ENCODE data around the gene C6orf47. TPM values are rescaled to one million over a fixed set of nuclear protein-coding genes. Genes with fewer than 3 reads are reported as not detected.

The C6orf47 gene
- total and polyA plus RNA-seq, 2 of the 13 experiments (the other 11 are each of a cell fraction or from before 2014, with no cell fraction given), result 1.7 to 18.1 TPM

DNA sequence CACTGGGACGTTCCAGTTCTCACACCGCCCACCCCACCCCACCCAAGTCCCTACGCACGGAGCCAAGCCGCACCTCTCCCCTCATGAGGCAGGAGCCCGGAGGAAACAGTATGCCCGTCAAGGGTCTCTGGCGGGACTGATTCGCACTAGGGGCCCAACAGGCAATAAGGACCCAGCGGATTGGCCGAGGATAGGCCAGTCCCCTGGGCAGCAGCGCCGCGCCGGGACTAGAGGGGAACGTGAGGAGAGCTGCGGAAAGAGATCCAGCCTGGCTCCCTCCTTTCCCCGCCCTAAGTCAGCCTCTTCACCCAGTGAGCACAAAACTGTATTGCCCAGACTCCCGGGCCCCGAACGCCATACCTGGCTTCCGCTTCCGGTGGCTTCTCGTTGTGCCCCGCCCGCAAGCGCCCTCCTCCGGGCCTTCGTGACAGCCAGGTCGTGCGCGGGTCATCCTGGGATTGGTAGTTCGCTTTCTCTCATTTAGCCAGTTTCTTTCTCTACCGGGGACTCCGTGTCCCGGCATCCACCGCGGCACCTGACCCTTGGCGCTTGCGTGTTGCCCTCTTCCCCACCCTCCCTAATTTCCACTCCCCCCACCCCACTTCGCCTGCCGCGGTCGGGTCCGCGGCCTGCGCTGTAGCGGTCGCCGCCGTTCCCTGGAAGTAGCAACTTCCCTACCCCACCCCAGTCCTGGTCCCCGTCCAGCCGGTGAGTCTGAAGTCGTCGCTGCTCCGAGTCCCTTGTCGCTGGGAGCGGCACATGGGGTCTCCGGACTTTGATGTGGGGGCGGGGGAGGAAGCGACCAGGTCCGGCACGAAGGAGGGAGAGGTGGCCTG is 5.1 kb upstream of the C6orf47 start, which contains the start of gene CSNK2B (continued):
- TF ChIP-seq GATA4 (IDR thresholded peaks at IDR 0.05; ENCODE audit: borderline replicate concordance, low read depth) (0 out of 2 replicates have a peak, but pooled peaks have one; percentile 51), SIN3B (IDR thresholded peaks at IDR 0.05; ENCODE audit: low read length) (peak; percentile 16; the same call in 1 of the 2 replicates), KDM5B (CRISPR knock-in tag; IDR thresholded peaks at IDR 0.05; ENCODE audit: borderline replicate concordance) (peak; percentile 79; the same call in 1 of the 2 replicates), NFIC (IDR thresholded peaks at IDR 0.05; ENCODE audit: low read length) (no peak), ZEB1 (IDR thresholded peaks at IDR 0.05; ENCODE audit: insufficient replicate concordance, low read depth) (no peak), GTF3A (CRISPR knock-in tag; conservative IDR thresholded peaks at IDR 0.05) (peak; percentile 40; the same call in 1 of the 2 replicates), ZNF33A (CRISPR knock-in tag; IDR thresholded peaks at IDR 0.05; ENCODE audit: borderline replicate concordance) (peak; percentile 18; the same call in 1 of the 2 replicates), IKZF4 (CRISPR knock-in tag; IDR thresholded peaks at IDR 0.05; ENCODE audit: borderline replicate concordance, low read depth, not compliant biosample characterization) (no peak), ZNF775 (CRISPR knock-in tag; IDR thresholded peaks at IDR 0.05; ENCODE audit: borderline replicate concordance) (peak; percentile 83; the same call in 1 of the 2 replicates), ZNF841 (CRISPR knock-in tag; IDR thresholded peaks at IDR 0.05; ENCODE audit: borderline replicate concordance) (no peak), ATF7-NPFF (CRISPR knock-in tag; IDR thresholded peaks at IDR 0.05; ENCODE audit: low read depth) (peak; percentile 71), ZNF607 (CRISPR knock-in tag; IDR thresholded peaks at IDR 0.05; ENCODE audit: borderline replicate concordance) (peak; percentile 15; the same call in 1 of the 2 replicates), POLR2AphosphoS2 (IDR thresholded peaks at IDR 0.05; ENCODE audit: low read depth, low read length) (no peak), MXD4 (CRISPR knock-in tag; IDR thresholded peaks at IDR 0.05) (peak; percentile 62; the same call in 1 of the 2 replicates)
- TF ChIP-seq, protein P1, sequence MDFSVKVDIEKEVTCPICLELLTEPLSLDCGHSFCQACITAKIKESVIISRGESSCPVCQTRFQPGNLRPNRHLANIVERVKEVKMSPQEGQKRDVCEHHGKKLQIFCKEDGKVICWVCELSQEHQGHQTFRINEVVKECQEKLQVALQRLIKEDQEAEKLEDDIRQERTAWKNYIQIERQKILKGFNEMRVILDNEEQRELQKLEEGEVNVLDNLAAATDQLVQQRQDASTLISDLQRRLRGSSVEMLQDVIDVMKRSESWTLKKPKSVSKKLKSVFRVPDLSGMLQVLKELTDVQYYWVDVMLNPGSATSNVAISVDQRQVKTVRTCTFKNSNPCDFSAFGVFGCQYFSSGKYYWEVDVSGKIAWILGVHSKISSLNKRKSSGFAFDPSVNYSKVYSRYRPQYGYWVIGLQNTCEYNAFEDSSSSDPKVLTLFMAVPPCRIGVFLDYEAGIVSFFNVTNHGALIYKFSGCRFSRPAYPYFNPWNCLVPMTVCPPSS (IDR thresholded peaks at IDR 0.05), result no peak
- TF ChIP-seq, protein P2, sequence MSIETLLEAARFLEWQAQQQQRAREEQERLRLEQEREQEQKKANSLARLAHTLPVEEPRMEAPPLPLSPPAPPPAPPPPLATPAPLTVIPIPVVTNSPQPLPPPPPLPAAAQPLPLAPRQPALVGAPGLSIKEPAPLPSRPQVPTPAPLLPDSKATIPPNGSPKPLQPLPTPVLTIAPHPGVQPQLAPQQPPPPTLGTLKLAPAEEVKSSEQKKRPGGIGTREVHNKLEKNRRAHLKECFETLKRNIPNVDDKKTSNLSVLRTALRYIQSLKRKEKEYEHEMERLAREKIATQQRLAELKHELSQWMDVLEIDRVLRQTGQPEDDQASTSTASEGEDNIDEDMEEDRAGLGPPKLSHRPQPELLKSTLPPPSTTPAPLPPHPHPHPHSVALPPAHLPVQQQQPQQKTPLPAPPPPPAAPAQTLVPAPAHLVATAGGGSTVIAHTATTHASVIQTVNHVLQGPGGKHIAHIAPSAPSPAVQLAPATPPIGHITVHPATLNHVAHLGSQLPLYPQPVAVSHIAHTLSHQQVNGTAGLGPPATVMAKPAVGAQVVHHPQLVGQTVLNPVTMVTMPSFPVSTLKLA (IDR thresholded peaks at IDR 0.05), result peak; percentile 62
- TF ChIP-seq, protein P3, sequence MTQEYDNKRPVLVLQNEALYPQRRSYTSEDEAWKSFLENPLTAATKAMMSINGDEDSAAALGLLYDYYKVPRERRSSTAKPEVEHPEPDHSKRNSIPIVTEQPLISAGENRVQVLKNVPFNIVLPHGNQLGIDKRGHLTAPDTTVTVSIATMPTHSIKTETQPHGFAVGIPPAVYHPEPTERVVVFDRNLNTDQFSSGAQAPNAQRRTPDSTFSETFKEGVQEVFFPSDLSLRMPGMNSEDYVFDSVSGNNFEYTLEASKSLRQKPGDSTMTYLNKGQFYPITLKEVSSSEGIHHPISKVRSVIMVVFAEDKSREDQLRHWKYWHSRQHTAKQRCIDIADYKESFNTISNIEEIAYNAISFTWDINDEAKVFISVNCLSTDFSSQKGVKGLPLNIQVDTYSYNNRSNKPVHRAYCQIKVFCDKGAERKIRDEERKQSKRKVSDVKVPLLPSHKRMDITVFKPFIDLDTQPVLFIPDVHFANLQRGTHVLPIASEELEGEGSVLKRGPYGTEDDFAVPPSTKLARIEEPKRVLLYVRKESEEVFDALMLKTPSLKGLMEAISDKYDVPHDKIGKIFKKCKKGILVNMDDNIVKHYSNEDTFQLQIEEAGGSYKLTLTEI (CRISPR knock-in tag; conservative IDR thresholded peaks at IDR 0.05), result no peak
- TF ChIP-seq, protein P4, sequence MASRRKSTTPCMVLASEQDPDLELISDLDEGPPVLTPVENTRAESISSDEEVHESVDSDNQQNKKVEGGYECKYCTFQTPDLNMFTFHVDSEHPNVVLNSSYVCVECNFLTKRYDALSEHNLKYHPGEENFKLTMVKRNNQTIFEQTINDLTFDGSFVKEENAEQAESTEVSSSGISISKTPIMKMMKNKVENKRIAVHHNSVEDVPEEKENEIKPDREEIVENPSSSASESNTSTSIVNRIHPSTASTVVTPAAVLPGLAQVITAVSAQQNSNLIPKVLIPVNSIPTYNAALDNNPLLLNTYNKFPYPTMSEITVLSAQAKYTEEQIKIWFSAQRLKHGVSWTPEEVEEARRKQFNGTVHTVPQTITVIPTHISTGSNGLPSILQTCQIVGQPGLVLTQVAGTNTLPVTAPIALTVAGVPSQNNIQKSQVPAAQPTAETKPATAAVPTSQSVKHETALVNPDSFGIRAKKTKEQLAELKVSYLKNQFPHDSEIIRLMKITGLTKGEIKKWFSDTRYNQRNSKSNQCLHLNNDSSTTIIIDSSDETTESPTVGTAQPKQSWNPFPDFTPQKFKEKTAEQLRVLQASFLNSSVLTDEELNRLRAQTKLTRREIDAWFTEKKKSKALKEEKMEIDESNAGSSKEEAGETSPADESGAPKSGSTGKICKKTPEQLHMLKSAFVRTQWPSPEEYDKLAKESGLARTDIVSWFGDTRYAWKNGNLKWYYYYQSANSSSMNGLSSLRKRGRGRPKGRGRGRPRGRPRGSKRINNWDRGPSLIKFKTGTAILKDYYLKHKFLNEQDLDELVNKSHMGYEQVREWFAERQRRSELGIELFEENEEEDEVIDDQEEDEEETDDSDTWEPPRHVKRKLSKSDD (CRISPR knock-in tag; IDR thresholded peaks at IDR 0.05; ENCODE audit: low read depth), result peak; percentile 20; the same call in 1 of the 2 replicates
- TF ChIP-seq, protein P5, sequence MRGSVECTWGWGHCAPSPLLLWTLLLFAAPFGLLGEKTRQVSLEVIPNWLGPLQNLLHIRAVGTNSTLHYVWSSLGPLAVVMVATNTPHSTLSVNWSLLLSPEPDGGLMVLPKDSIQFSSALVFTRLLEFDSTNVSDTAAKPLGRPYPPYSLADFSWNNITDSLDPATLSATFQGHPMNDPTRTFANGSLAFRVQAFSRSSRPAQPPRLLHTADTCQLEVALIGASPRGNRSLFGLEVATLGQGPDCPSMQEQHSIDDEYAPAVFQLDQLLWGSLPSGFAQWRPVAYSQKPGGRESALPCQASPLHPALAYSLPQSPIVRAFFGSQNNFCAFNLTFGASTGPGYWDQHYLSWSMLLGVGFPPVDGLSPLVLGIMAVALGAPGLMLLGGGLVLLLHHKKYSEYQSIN (CRISPR knock-in tag; IDR thresholded peaks at IDR 0.05; ENCODE audit: borderline replicate concordance), result no peak

All from HepG2 (cell line).